ENCODE results near the gene OR8S1.

DNA sequence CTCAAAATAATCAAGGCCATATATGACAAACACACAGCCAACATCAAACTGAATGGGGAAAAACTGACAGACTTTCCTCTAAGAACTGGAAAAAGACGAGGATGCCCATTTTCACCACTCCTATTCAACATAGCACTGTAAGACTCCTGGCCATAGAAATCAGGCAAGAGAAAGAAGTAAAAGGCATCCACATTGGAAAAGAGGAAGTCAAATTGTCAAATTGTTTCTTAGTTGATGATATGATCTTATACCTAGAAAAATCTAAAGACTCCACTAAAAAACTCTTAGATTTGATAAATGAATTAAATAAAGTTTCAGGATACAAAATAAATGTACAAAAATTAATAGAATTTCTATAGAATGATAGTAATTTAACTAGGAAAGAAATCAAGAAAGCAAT is 11.2 kb downstream of the OR8S1 start:
- TF ChIP-seq CTCF (IDR thresholded peaks at IDR 0.05; ENCODE audit: insufficient read depth, low read length, poor library complexity, severe bottlenecking) = no peak
- no peak for TF ChIP-seq EZH2phosphoT487 (conservative IDR thresholded peaks at IDR 0.05; ENCODE audit: low read length)

Data from SU-DHL-6 (cell line).